Measurements from ENCODE around the gene DOK7.

The DOK7 gene

DNA sequence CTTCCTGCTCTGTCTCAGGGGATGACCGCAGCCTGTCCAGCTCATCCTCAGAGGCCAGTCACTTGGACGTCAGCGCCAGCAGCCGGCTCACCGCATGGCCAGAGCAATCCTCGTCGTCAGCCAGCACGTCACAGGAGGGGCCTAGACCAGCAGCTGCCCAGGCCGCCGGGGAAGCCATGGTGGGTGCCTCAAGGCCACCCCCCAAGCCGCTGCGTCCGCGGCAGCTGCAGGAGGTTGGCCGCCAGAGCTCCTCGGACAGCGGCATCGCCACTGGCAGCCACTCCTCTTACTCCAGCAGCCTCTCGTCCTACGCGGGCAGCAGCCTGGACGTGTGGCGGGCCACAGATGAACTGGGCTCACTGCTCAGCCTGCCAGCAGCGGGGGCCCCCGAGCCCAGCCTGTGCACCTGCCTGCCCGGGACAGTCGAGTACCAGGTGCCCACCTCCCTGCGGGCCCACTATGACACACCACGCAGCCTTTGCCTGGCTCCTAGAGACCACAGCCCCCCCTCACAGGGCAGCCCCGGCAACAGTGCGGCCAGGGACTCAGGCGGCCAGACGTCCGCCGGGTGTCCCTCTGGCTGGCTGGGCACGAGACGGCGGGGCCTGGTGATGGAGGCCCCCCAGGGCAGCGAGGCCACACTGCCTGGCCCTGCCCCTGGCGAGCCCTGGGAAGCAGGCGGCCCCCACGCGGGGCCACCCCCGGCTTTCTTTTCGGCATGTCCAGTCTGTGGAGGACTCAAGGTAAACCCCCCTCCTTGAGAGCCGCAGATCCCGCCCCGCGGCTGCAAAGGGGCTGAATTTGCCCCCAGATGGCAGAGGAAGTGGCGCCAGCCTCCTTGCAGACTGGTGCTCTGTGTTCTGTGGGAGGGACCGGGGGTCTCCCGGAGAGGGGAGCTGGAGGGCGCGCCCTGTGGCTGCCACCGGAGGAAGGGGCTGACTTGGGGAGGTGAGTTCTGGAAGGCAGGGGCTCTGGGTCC, 29.9 kb downstream of the DOK7 start:
- no peak for DNase-seq

DNA sequence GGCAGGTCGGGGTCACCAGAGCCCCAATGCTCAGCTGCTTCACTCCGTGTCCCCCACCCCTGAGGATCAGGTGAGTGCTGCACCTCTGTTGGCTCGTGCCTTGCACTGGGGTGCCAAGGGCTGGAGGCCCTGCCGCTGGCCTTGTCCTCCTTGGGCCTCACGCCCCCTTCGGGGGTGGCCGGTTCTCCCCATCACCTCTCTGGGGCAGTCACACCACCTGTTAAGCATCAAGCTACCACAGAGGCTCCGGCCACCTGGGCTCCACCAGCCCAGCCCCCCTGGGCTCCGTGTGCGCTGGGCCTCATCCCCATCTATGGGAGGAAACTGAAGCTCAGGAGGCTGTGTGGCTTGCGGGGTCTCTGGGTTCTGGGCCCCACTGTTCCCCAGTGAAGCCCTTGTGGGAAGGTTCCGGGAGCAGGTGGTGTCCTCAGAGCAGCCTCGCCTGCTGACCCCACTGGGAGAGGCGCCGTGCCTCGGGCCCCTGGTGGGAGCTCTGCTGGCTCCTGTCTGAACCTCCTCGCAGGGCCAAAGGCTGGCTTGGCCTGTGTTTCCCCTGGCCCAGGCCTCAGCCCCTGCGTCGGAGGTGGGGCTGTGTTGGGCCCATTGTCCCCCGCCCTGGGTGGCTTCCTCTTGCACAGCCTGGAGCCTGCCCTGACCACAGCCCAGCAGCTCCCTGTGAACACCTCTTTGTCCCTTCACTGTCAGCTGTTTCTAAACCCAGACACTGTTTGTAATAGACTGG, 30.8 kb downstream of the DOK7 start:
- no peak for DNase-seq

DNA sequence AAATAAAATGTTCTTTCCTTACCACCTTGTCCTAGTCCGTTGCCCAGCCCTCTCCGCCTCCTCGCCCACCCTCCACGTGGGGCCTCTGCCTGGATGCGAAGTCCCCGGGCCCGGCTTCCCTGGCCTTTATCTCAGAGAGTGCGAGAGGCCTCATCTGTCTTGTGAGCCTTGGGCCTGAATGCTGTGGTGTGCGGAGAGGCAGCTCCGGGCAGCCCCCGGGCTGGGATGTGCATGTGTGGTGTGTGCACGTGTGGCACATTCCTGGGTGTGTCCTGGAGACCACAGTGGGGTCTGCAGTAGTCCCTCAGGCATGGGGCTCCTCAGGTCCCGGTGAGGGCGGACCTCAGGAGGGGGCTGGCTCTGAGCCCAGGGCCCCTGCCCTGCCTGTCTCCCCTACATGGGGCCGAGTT, 31.4 kb downstream of the DOK7 start:
- no peak for DNase-seq

DNA sequence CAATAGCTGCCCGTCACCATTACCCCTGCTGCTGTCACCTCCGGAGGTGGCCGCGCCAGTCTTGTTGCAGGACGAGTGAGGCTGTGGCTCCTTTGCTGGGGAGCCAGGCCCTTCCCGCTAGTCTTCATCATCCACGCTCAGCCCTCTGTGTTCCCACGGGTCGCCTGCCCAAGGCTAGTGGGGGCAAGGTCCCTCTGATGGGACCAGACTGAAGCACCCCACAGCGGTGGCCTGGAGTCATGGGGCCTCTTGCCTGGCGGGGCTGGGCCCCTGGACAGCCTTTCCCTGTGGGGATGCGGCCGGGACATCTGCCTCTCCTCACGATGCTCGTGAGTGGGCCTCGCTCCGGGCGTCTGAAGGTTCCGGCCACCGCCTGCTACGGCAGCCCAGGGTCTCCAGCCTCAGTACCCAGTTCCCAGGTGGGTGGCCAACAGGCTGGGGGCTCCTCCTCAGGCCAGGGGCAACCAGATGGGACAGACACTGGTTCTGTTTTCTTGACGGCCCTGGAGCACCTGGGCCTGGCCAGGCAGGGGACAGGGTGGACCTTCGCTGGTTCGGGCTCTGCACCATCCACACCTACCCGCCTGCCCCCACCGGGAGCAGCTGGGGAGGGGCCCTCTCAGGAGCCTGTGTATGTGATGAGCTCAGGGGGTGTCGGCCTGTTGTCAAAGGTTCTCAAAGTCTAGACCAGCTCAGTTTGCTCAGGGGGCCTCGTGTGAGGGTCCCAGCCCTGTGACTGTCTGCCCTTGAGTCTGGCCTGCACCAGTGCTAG, 32.3 kb downstream of the DOK7 start:
- no peak for DNase-seq

DNA sequence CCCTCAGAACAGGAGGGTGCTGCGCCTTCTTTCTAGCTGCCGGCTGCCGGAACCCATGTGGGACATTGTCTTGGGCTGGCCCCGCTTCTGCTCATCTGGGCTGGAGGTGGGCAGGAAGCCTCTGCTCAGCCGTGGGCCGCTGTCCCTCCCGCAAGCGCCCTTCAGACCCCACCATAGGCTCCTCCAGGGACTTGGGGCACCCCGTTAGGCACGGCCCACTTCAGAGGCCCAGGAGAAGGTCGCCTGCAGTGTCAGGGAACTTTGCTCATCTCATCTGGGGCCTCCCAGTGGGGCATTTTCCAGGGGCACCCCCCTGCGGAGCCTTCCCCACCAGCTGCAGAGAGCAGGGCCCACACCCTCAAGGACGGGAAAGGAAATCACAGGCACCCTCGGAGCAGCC, 32.9 kb downstream of the DOK7 start:
- DNase-seq, result no peak

DNA sequence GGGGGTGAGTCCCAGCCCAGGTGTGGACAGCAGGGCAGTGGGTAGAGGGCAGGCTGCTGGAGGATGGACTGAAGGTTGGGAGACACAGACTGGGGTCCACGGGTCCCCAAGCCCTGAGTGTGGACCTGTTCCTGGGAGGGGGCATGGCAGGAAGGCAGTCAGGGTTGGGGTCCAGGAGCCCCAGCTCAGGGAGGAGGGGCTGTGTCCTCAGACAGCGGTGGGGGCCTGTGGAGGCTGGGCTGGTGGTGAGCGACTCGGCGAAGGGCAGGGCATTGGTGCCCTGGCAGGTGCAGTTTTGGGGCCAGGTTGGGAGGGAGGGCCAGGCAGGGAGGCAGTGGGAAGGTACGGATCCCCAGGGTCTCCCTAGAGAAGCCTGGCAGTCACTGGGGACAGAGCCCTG, 34.0 kb downstream of the DOK7 start:
- no peak for DNase-seq

DNA sequence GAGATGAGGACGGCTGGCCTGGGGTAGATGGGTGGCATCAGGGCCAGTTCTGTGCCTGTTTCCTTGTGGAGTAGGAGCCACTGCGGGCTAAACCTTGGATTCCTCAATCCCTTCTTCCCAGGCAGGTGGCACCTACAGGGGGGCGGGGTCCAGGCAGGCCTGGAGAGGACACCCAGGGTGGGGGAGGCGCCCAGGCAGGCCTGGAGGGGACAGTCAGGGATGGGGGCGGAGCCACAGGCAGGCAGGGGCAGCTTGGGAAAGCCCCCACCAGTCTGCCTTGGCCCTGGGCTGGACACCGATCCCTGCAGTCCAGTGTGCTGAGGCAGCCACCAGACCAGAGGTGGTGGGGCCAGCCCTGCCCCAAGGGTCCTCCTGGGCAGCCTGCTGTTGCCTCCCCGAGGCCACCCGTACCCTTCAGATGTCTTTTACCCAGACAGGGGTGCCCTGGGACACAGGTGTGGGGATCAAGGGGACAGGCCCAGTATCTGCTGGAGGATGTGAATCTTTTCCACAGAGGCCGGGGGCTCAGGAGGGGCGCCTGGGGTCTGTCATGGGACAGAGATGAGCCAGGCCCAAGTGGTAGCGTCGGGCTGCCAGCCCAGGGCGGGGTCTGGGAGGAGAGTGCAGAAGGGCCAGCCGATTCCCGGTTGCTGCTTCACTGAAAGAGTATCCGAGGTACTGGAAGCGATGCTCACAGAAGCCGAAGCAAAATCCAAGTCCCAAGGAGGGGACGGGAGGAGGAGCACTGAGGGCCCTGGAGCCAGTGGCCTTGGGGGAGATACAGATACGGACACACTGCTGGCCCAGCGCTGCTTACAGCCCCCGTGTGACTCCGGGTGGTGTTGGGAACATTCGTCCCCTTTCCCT, 34.6 kb downstream of the DOK7 start:
- no peak for DNase-seq

DNA sequence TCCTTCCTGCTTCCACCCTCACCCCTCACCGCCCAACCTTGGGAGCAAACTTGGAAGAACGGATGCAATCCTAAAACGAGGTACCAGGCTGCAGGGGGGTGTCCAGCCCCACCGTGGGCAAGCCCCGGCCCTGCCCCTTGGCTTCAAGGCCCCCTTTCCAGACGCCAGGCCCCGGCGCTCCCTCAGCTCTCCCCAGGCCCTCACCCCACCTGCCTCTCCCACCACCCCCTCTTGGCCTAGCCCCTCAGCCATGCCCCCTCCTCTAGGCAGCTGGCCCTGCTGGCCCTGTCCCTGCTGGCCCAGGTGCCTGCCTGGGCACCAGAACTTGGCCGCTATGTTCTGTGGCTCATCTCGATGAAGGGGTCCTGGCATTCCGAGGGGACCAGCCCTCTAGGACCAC, 35.3 kb downstream of the DOK7 start:
- no peak for DNase-seq

DNA sequence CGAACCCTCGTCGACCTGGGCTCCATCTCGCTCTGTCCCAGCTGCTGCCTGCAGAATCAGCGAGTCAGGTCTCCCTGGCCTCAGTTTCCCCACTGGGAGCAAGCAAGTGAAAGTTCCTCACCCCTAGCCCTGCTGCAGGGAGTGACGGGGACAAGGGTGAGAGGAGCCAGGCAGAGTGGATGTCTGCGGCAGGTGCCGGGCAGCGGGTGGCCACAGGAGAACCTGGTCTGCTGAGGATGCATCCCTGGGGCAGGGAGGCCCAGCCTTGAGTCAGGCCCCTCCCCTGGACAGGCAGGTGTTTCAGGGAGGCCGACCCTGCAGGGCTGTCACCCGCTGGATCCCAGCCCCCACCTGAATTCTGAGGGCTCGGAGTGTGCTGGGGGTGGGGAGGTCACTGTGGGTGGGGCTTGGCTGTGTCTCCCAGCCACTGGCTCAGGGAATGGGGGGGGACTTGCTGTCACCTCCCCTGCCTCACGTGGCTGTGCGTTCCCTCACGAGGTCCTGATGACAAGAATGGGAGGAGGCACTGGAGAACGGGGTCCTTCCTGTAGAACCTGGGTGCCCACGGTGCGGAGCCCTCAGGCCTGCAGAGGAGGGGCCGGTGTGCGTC, 35.9 kb downstream of the DOK7 start:
- DNase-seq, result no peak

DNA sequence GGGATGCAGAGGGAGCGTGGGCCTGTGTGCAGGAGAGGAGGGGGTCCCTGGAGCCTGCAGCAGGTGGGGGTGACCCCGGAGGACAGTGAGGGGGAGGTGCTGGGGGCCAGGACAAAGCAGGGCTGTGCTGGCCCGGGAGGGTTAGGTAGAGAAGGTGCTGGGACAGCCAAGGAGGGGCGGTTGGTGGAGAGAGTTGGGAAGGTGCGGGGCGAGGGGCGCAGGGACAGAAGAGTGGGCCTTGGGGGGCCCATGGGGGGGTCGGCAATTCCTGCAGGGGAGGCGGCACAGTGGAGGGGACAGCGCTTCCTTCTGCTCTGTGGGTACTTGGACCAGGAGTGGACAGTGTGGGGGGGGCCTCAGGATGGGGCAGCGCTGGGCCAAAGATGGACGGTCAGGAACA, 36.6 kb downstream of the DOK7 start:
- DNase-seq, result no peak

DNA sequence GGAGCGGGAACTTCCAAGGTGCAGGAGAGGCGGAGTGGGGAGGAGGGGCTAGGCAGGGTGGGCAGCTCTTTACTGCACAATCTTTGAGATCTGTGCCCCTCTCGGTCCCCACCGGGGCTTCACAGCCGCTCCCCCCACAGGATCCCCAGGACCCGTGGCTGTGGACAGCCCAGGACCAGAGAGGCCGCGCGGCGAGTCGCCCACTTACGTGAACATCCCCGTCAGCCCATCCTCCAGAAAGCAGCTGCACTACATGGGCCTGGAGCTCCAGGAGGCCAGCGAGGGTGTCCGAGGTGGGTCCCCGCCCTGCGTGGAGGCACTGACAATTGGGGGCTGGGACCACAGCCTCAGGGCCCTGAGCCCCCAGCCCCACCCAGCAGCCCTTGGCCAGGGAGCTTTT, 37.0 kb downstream of the DOK7 start:
- DNase-seq, result no peak

DNA sequence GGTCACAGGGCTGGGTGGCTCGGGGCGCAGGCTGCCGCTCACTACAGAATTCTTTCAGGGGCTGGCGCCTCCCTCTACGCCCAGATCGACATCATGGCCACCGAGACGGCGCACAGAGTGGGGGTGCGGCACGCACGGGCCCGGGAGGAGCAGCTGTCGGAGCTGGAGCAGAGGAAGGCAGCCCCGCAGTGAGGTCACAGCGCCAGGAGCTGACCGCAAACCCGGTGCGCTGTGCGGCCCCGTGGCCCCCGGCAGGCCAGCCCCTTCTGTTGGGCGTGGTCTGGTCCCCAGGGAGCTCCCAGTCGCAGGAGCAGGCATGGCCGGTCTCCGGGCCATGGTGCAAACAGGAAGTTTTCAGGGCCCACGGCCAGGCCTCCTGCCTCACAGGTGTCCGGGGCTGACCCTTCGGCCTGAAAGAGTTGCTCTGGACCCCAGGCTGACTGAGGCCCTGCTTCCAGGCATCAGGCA, 37.6 kb downstream of the DOK7 start:
- no peak for DNase-seq

DNA sequence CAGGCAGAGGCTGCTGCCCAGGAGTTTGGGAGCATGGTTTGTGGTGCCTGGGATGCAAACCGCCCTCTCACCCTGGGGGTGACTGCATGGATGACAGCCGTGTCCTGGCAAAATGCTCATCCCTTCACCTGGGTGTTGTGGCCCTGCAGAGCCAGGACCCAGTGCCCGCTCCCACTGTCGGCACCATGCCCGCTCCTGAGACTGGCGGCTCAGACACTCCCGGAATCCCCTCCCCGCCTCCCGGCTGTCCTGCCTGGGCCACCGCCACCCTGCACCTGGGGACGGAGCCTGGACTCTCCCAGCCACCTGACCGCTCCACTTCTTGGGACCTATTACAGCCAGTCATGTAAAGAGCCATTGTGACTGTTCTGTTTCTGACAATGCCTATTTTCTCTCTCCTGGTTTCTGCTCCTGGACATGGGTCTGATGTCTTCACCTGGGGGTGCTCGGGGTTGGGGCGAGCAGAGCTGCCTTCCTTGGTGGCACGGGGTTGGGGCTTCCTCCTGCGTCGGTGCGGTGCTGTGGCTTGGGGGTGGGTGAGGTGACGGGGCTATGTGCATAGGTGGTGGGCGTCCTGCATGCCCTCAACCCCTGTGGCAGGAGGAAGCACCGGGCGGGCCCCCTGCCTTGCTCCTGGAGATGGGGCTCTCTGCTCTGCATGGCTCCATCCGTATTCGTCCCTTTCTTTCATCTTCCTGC, 38.2 kb downstream of the DOK7 start:
- no peak for DNase-seq

DNA sequence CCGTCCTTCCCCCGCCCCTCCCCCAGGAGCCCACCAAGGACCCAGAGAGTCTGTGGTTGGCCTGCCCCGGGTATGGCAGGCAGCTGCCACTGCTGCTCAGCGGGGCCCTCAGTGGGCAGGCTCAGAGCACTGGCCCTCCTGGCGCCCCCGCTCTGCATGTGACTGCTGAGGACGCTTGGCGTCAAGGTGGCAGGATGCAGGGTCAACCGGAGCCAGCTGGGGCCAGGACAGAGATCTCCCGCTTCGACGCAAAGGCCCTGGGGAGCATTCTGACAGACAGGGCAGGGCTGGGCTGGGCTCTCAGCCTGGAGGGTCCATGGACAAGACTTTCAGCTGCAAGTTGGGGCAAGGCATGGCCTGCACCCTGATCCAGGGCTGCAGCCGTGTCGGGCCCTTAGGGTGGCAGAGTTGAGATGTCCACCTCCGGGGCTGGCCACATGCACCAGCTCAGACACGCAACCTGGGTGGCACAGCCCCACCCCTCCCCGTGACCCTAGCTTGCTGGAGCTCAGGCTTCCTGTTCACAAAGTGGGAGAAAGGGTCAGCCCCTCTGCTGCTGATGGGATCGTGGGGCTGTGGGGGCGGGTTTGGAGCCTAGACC, 38.8 kb downstream of the DOK7 start:
- no peak for DNase-seq

DNA sequence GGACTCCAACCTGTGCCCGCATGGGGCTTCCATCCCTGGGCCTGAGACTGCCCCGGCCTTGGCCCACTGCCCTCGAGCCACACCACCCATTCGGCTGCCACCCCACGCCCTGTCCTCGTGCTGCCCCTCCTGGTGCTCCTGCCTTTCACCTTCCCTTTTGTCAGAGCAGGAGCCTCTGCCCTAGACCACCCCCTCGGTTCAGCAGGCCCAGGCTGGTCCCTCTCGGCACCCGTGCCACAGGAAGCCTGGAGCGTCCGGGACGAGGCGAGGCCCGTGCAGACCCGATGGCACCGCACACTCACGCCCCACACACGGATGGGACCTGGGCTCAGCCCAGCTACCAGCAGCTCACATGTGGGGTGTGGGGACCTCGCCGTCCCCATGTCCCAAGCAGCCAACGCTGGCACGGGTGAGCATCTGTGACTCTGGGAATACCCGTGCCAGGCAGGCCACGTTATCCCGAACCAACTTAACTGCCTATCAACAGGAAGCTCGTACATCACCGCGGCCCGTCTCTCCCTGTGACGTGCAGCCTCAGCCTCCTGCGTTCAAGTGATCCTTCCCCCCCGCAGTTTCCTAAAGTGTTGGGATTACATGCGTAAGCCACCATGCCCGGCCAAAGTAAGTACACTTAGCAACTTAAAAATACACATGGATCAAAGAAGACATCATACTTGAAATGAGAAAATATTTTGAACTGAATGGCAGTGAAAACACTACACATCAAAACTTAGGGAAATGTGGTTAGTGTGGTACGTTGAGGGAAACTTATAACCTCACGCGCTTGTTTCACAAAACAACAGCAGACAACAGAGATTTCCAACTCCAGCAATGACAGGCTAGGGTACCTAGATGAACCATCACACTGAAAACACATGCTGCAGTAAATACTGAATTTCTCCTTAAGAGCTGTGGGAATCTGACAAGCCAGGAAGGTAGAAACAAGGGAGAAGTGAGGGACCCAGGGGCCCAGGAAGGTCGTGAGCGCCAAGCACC, 40.1 kb downstream of the DOK7 start:
- DNase-seq, result no peak

DNA sequence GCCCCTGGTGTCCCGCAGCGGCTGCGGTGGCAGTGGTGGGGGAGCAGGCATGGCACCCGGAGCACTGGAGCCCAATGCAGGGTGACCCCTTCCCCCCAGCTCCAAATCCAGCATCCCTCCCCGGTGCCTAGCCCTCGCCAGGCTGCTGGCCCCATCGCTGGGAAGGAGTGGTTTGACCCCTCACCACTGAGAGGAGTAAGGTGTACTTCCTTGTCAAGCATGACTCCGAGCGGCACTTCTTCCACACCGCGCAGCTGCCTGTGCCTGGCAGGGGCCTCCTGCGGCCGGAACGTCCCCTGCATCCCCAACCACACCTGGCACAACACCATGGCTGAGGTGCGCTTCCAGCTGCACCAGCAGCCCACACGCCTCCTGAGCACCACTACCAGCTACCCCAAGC, 42.1 kb downstream of the DOK7 start:
- DNase-seq, result no peak

DNA sequence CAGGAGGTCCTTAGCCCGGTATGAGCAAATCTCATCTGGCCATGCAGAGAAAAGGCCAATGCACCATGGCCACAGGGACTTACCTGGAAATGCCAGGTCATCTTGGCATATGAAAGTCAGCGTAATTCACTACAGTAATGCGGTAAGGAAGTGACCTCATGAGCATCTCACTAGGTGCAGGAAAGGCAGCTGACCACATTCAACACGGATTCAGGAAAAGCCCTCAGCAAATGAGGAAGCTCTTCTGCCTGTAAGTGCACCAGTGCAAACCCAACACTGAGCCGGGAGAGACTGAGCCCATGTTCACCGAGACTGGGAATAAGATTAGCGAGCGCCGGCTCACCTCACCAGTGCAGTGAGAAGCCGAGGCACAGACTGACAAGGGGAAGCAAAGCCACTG, 45.4 kb downstream of the DOK7 start:
- DNase-seq, result no peak

DNA sequence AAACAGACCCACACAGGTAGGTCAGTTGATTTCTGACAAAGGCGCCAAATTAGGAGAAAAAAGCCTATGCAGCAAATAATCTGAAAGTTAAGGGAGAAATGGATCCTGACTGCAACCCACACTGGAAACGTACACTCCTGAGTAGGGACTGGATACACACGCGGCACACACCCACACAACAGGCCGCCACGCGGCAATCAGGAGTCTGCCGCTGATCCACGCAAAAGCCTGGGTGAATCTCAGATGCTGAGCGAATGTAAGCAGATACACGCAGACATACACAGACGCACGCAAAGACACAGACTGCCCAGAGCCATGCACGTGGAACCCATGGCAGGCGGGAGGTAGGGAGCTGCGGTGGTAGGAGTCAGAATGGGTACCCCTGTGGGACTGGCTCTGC, 47.4 kb downstream of the DOK7 start:
- DNase-seq, result no peak

DNA sequence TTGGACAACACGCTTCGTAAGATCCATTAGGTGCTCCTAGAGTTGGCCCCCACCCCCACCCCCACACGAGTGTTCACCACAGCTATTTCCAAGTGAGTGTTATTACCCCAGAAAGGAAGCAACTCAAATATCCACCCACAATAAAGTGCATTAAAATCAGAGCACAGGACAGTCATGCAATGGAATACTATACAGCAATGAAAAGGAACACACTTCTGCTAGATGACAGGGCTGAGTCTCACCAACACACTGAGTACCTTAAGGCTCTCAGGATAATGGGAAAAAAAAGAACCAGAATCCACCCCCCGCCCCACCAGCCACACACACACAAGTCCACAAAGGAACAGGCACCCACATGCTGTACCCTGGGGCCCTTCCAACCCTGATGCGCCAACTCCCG, 48.1 kb downstream of the DOK7 start:
- DNase-seq, result no peak

Data from DMS79 (cell line).